ENCODE results near the gene AGL. TPM values are rescaled to one million over a fixed set of nuclear protein-coding genes. Genes with fewer than 3 reads are reported as not detected.

AGL gene
- total and polyA plus RNA-seq, 2 of the 13 experiments (the other 11 are each of a cell fraction or from before 2014, with no cell fraction given): 4.3 to 13.1 TPM

GRCh38 chr1:99849744-99850458, at the start of gene AGL (continued):
- TF ChIP-seq ZNF569 (CRISPR knock-in tag; IDR thresholded peaks at IDR 0.05; ENCODE audit: borderline replicate concordance): 0 out of 2 replicates have a peak, but pooled peaks have one; percentile 70
- TF ChIP-seq ELK4 (CRISPR knock-in tag; IDR thresholded peaks at IDR 0.05; ENCODE audit: borderline replicate concordance): no peak
- TF ChIP-seq, protein P1, sequence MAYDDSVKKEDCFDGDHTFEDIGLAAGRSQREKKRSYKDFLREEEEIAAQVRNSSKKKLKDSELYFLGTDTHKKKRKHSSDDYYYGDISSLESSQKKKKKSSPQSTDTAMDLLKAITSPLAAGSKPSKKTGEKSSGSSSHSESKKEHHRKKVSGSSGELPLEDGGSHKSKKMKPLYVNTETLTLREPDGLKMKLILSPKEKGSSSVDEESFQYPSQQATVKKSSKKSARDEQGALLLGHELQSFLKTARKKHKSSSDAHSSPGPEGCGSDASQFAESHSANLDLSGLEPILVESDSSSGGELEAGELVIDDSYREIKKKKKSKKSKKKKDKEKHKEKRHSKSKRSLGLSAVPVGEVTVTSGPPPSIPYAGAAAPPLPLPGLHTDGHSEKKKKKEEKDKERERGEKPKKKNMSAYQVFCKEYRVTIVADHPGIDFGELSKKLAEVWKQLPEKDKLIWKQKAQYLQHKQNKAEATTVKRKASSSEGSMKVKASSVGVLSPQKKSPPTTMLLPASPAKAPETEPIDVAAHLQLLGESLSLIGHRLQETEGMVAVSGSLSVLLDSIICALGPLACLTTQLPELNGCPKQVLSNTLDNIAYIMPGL (CRISPR knock-in tag; IDR thresholded peaks at IDR 0.05; ENCODE audit: borderline replicate concordance in 1 of 2, low read depth in 1 of 2): peak; percentile 83 to 90; a peak in 3 of 4 replicates
- TF ChIP-seq MED8 (CRISPR knock-in tag; IDR thresholded peaks at IDR 0.05; ENCODE audit: insufficient replicate concordance): peak; percentile 32
- 0 out of 2 replicates have a peak, but pooled peaks have one; percentile 89 for TF ChIP-seq KIAA2018 (CRISPR knock-in tag; IDR thresholded peaks at IDR 0.05; ENCODE audit: borderline replicate concordance)
- peak; percentile 14 for TF ChIP-seq SKI (IDR thresholded peaks at IDR 0.05; ENCODE audit: partially characterized antibody)
- peak; percentile 96 for TF ChIP-seq KMT2B (CRISPR knock-in tag; IDR thresholded peaks at IDR 0.05)
- peak; percentile 76 for TF ChIP-seq ZNF781 (CRISPR knock-in tag; IDR thresholded peaks at IDR 0.05; ENCODE audit: borderline replicate concordance, not compliant biosample characterization)
- TF ChIP-seq POLR2A (IDR thresholded peaks at IDR 0.05; ENCODE audit: insufficient read depth in 1 of 2, low read depth in 2 of 2, low read length in 2 of 2): peak; percentile 93 to 95
- no peak for TF ChIP-seq MATR3 (CRISPR knock-in tag; IDR thresholded peaks at IDR 0.05)

Data from HepG2 (cell line).